ENCODE measurements around the gene TEC. TPM values are rescaled to one million over a fixed set of nuclear protein-coding genes. Genes with fewer than 3 reads are reported as not detected.

The TEC gene
- total RNA-seq, 1 donor from 2014 or later: 1.8 TPM

DNA sequence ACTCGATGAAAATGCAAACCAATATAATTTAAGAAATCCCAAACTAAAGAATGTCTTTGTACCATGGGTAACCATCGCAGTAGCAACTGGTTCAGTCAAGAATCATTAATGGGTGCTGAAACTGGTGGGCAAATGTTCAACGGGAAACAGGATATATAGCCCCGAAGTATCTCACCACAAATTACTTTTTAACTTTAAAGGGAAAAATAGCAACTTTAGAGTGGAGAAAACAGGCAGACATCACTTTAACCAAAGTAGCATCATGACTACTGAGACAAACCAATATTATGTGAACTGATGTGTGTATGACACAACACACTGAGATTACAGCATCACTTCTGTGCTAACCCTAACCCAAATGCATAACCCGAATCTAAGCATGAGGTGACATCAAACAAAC lies 37.9 kb upstream of the TEC start:
- Mint-ChIP-seq H3K4me1 (ENCODE audit: unreplicated experiment) (no peaks in the 10 kb centered on the region), H3K27me3 (peaks cover 2% of the 10 kb centered on the region), H3K9me3 (no peaks in the 10 kb centered on the region), H3K36me3 (no peaks in the 10 kb centered on the region), H3K4me3 (no peak overlapping the region), H3K27ac (no peak overlapping the region)
- TF ChIP-seq CTCF (conservative IDR thresholded peaks at IDR 0.05): no peak
- no peak for DNase-seq (ENCODE audit: extremely low spot score, unreplicated experiment)

DNA sequence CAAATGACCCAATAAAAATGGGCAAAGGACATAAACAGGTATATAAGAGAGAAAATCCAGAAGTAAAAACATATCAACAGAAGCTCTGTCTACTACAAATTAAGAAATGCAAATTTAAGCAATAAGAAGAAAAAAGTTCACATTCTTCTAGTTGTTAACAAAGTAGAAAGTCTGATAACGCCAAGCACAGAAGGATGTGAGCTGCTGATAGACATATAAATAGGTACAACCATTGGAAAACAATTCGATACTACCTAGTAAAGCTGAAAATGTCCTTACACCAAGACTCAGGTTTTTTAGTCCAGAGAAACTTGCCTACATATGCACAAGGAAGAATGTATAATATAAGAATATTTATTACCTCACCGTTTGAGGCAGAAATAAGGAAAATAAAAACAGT lies 35.9 kb upstream of the TEC start:
- Mint-ChIP-seq H3K27ac (no peak overlapping the region), H3K4me3 (no peak overlapping the region), H3K9me3 (no peaks in the 10 kb centered on the region), H3K27me3 (peaks cover 2% of the 10 kb centered on the region), H3K36me3 (no peaks in the 10 kb centered on the region), H3K4me1 (ENCODE audit: unreplicated experiment) (no peaks in the 10 kb centered on the region)
- no peak for TF ChIP-seq CTCF (conservative IDR thresholded peaks at IDR 0.05)
- no peak for DNase-seq (ENCODE audit: extremely low spot score, unreplicated experiment)

- no peak overlapping the region for H3K27ac Mint-ChIP-seq
- TF ChIP-seq CTCF (conservative IDR thresholded peaks at IDR 0.05): no peak
- H3K36me3 Mint-ChIP-seq: no peaks in the 10 kb centered on the region
- no peaks in the 10 kb centered on the region for H3K9me3 Mint-ChIP-seq
- DNase-seq (ENCODE audit: extremely low spot score, unreplicated experiment): no peak
- H3K4me1 Mint-ChIP-seq (ENCODE audit: unreplicated experiment): no peaks in the 10 kb centered on the region
- no peaks in the 10 kb centered on the region for H3K27me3 Mint-ChIP-seq
- H3K4me3 Mint-ChIP-seq: no peak overlapping the region
Observed at GRCh38 chr4:48300004-48300403, 30.4 kb upstream of the TEC start.

- Mint-ChIP-seq H3K9me3 (no peaks in the 10 kb centered on the region), H3K36me3 (no peaks in the 10 kb centered on the region), H3K4me3 (no peak overlapping the region), H3K27me3 (no peaks in the 10 kb centered on the region), H3K4me1 (ENCODE audit: unreplicated experiment) (no peaks in the 10 kb centered on the region), H3K27ac (no peak overlapping the region)
- TF ChIP-seq CTCF (conservative IDR thresholded peaks at IDR 0.05): no peak
- DNase-seq (ENCODE audit: extremely low spot score, unreplicated experiment): no peak
Observed at GRCh38 chr4:48299560-48299959, 29.9 kb upstream of the TEC start.

DNA sequence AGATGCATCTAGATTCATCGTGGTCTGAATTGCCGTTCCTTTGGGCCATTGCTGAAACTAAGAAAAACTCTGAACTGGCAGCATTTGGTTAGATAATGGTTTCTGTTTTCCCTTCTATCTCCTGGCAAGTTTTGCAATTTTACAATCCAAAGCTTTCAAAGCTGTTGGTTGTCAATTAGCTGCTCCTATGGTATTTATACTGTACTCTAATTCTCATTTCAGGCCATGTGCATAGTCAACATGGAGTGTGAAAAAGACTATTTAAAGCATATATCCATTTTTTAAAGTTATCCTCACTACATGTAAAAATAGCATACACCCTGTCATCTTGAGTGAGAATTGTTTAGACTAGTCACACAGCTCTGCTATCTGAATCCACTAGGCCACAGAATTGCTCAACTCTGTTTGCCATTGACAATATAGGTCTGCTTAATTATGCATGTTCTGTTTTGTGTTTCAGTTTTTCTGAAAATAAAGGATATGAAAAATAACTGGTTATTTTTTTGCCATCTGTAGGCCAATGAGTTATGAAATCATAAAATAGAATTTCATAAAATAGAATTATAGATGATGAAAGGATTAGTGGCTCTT lies 27.7 kb upstream of the TEC start:
- no peak for DNase-seq (ENCODE audit: extremely low spot score, unreplicated experiment)
- H3K9me3 Mint-ChIP-seq: no peaks in the 10 kb centered on the region
- H3K36me3 Mint-ChIP-seq: no peaks in the 10 kb centered on the region
- TF ChIP-seq CTCF (conservative IDR thresholded peaks at IDR 0.05): no peak
- no peak overlapping the region for H3K4me3 Mint-ChIP-seq
- H3K27ac Mint-ChIP-seq: no peak overlapping the region
- H3K27me3 Mint-ChIP-seq: no peaks in the 10 kb centered on the region
- H3K4me1 Mint-ChIP-seq (ENCODE audit: unreplicated experiment): no peaks in the 10 kb centered on the region

- no peak for TF ChIP-seq CTCF (conservative IDR thresholded peaks at IDR 0.05)
- Mint-ChIP-seq H3K36me3 (no peaks in the 10 kb centered on the region), H3K4me3 (no peak overlapping the region), H3K9me3 (no peaks in the 10 kb centered on the region), H3K27ac (no peak overlapping the region), H3K4me1 (ENCODE audit: unreplicated experiment) (no peaks in the 10 kb centered on the region), H3K27me3 (no peaks in the 10 kb centered on the region)
- no peak for DNase-seq (ENCODE audit: extremely low spot score, unreplicated experiment)
Observed at GRCh38 chr4:48296365-48296764, 26.7 kb upstream of the TEC start.

Measured in type B pancreatic cell (in vitro differentiated cells).